IMR-90 (cell line): Measurements from ENCODE around the gene CABP4. TPM values are rescaled to one million over a fixed set of nuclear protein-coding genes. Genes with fewer than 3 reads are reported as not detected.

Experiments
- ATAC-seq: fragments of 200-7000 bp; cut with Tn5 transposase; 2 replicates; pipeline ENCODE4 v1.9.1; 2020; ENCODE audit warnings: low read depth, mild to moderate bottlenecking, moderate library complexity
- BruUV-seq: library from RNA; stranded (reverse); fragments of 400-500 nt; replicated peaks from 2 replicates; lab custom pipeline; 2021; lab: Mats Ljungman, UMichigan
- CTCF ChIA-PET: fragments of 300-600 bp; formaldehyde crosslinking; extraction: SDS; loops from one replicate; lab custom pipeline; 2021; ENCODE audit warnings: antibody characterized with exemption; lab: Yijun Ruan, JAX
- POLR2A ChIA-PET: fragments of 300-600 bp; sonication (Branson Sonifier 250); formaldehyde crosslinking; loops from one replicate; lab custom pipeline; 2022; ENCODE audit warnings: antibody characterized with exemption; ENCODE audit not compliant: unreplicated experiment; lab: Charles Lee
- DNase-seq: peaks from one replicate; pipeline ENCODE4 v3.0.0; 2013
- H2AFZ ChIP-seq: replicated peaks from 2 replicates; pipeline ENCODE3; 2013; ENCODE audit warnings: low read length, mild to moderate bottlenecking; ENCODE audit not compliant: poor library complexity
- H2AK5ac ChIP-seq: 2 replicates; pipeline ENCODE4 v1.6.1; 2013; ENCODE audit warnings: low read depth, low read length, inconsistent platforms
- H2AK9ac ChIP-seq: replicated peaks from 2 replicates; pipeline ENCODE3; 2013; ENCODE audit warnings: mild to moderate bottlenecking, low read depth, low read length, moderate library complexity; ENCODE audit not compliant: poor library complexity
- H2BK120ac ChIP-seq: 2 replicates; pipeline ENCODE4 v1.6.1; 2013; ENCODE audit warnings: low read depth, low read length, inconsistent platforms
- H2BK15ac ChIP-seq: 3 replicates; pipeline ENCODE4 v1.6.1; 2013; ENCODE audit warnings: low read depth, low read length, inconsistent platforms
- H2BK20ac ChIP-seq: 2 replicates; pipeline ENCODE4 v1.6.1; 2013; ENCODE audit warnings: low read depth, mild to moderate bottlenecking, inconsistent platforms, low read length, moderate library complexity
- H2BK5ac ChIP-seq: 2 replicates; pipeline ENCODE4 v1.6.1; 2013; ENCODE audit warnings: mild to moderate bottlenecking, low read depth, low read length, inconsistent platforms; ENCODE audit not compliant: poor library complexity, severe bottlenecking
- H3K14ac ChIP-seq: replicated peaks from 2 replicates; pipeline ENCODE4 v1.6.1; 2013; ENCODE audit warnings: low read depth, low read length, inconsistent platforms
- H3K18ac ChIP-seq: 2 replicates; pipeline ENCODE4 v1.6.1; 2013; ENCODE audit warnings: low read depth, low read length, control low read depth
- H3K23ac ChIP-seq: 2 replicates; pipeline ENCODE4 v1.6.1; 2013; ENCODE audit warnings: low read depth, low read length, inconsistent platforms
- H3K27ac ChIP-seq: 2 replicates; pipeline ENCODE4 v1.5.1; 2013; ENCODE audit warnings: mild to moderate bottlenecking, control low read depth, low read length; ENCODE audit not compliant: insufficient read depth
- H3K27me3 ChIP-seq: 2 replicates; pipeline ENCODE4 v1.6.1; 2013; ENCODE audit warnings: low read length; ENCODE audit not compliant: control insufficient read depth, insufficient read depth
- H3K36me3 ChIP-seq: 2 replicates; pipeline ENCODE4 v1.6.1; 2013; ENCODE audit warnings: low read length, mixed read lengths; ENCODE audit not compliant: control insufficient read depth, insufficient read depth
- H3K4ac ChIP-seq: 2 replicates; pipeline ENCODE4 v1.6.1; 2013; ENCODE audit warnings: low read depth, low read length, inconsistent platforms
- H3K4me1 ChIP-seq: 2 replicates; pipeline ENCODE4 v1.6.1; 2013; ENCODE audit warnings: low read length, mixed read lengths; ENCODE audit not compliant: control insufficient read depth, insufficient read depth
- H3K4me2 ChIP-seq: 2 replicates; pipeline ENCODE4 v1.6.1; 2013; ENCODE audit warnings: low read depth, mild to moderate bottlenecking, control low read depth, low read length, moderate library complexity
- H3K4me3 ChIP-seq: 2 replicates; pipeline ENCODE4 v1.5.1; 2013; ENCODE audit warnings: low read depth, mild to moderate bottlenecking, control low read depth, low read length, moderate library complexity; ENCODE audit not compliant: insufficient read depth
- H3K56ac ChIP-seq: 2 replicates; pipeline ENCODE4 v1.6.1; 2013; ENCODE audit warnings: low read length, inconsistent platforms; ENCODE audit not compliant: insufficient read depth; ENCODE audit errors: extremely low read depth
- H3K79me1 ChIP-seq, 2 experiments: 2 replicates each; pipeline ENCODE4 v1.6.1; 2013; ENCODE audit warnings: low read length in 2 of 2, inconsistent platforms in 1 of 2, low read depth in 1 of 2
- H3K9ac ChIP-seq: 2 replicates; pipeline ENCODE4 v1.6.1; 2013; ENCODE audit warnings: low read depth, low read length, control low read depth
- H3K9me1 ChIP-seq: 2 replicates; pipeline ENCODE4 v1.6.1; 2013; ENCODE audit warnings: low read length, inconsistent platforms; ENCODE audit not compliant: insufficient read depth
- H3K9me3 ChIP-seq: 2 replicates; pipeline ENCODE4 v1.6.1; 2013; ENCODE audit warnings: low read length; ENCODE audit not compliant: control insufficient read depth, insufficient read depth
- H4K20me1 ChIP-seq: 2 replicates; pipeline ENCODE4 v1.6.1; 2013; ENCODE audit warnings: low read length, inconsistent platforms; ENCODE audit not compliant: insufficient read depth
- H4K5ac ChIP-seq: 2 replicates; pipeline ENCODE4 v1.6.1; 2013; ENCODE audit warnings: mild to moderate bottlenecking, low read depth, low read length, control low read depth
- H4K8ac ChIP-seq, 2 experiments: 2 replicates each; pipeline ENCODE4 v1.6.1; 2013; ENCODE audit warnings: low read depth in 2 of 2, low read length in 2 of 2, control low read depth in 1 of 2, inconsistent platforms in 1 of 2
- H4K91ac ChIP-seq: 2 replicates; pipeline ENCODE4 v1.6.1; 2013; ENCODE audit warnings: low read depth, low read length, inconsistent platforms; ENCODE audit not compliant: insufficient read depth
- CHD1 ChIP-seq: IDR thresholded peaks from 2 replicates; pipeline ENCODE4 v1.6.1; 2012; ENCODE audit warnings: low read depth, low read length, improper control_type of control experiment
- MAFK ChIP-seq: IDR thresholded peaks from 2 replicates; pipeline ENCODE4 v1.6.1; 2012; ENCODE audit warnings: low read depth, low read length, improper control_type of control experiment
- POLR2A ChIP-seq: IDR thresholded peaks from 2 replicates; pipeline ENCODE4 v1.6.1; 2012; ENCODE audit warnings: mild to moderate bottlenecking, low read depth, low read length
- RAD21 ChIP-seq: IDR thresholded peaks from 2 replicates; pipeline ENCODE4 v1.6.1; 2012; ENCODE audit warnings: low read length, improper control_type of control experiment
- RCOR1 ChIP-seq: IDR thresholded peaks from 2 replicates; pipeline ENCODE4 v1.6.1; 2012; ENCODE audit warnings: mild to moderate bottlenecking, low read length, improper control_type of control experiment; ENCODE audit not compliant: insufficient replicate concordance
- RFX5 ChIP-seq: IDR thresholded peaks from 2 replicates; pipeline ENCODE4 v1.8.0; 2012; ENCODE audit warnings: low read depth, mild to moderate bottlenecking, low read length, moderate library complexity
- WGBS, 2 experiments: methylation state at CpG; one replicate each; pipeline versions ENCODE4 v1.1.5 to v1.1.7; 2013; ENCODE audit warnings: missing lambda C conversion rate in 2 of 2; ENCODE audit not compliant: insufficient read length in 1 of 2; ENCODE audit errors: extremely low coverage in 2 of 2; 5-methylcytosine and 5-hydroxymethylcytosine counted together
- dilution Hi-C: fragments of 300-500 bp; cut with HindIII; formaldehyde crosslinking; loops from one replicate; pipeline ENCODE4 v1.14.3; 2018; ENCODE audit warnings: low sequenced_read_pairs; ENCODE audit not compliant: unreplicated experiment
- in situ Hi-C: fragments of 300-500 bp; cut with MboI; formaldehyde crosslinking; loops from 3 replicates; pipeline ENCODE4 v1.14.3; 2019; ENCODE audit warnings: low sequenced_read_pairs, inconsistent platforms, mixed read lengths
- intact Hi-C: fragments of 100-400 bp; cut with micrococcal nuclease; formaldehyde crosslinking; loops from 2 replicates; pipeline ENCODE4 v1.10.0; 2022
- polyA plus RNA-seq, 3 experiments: library from polyadenylated mRNA; depleted of rRNA; stranded (reverse); fragments of >200 nt; gene quantifications; 2 replicates each; pipeline ENCODE4 v1.2.3, GENCODE V29; 2012; ENCODE audit warnings: low replicate concordance in 1 of 3
- total RNA-seq: library from RNA; depleted of rRNA; stranded (reverse); fragments of >200 nt; gene quantifications from 2 replicates; pipeline ENCODE4 v1.2.3, GENCODE V29; 2012
- TF ChIP-seq, protein P1 (sequence below): fragments of 150-350 bp; IDR thresholded peaks from 2 replicates; pipeline ENCODE4 v1.6.1; 2017; ENCODE audit warnings: mild to moderate bottlenecking, antibody characterized with exemption, low read length, low read depth
- TF ChIP-seq, protein P2 (sequence below): fragments of 150-350 bp; IDR thresholded peaks from 2 replicates; pipeline ENCODE4 v1.6.1; 2016; ENCODE audit warnings: low read depth, mild to moderate bottlenecking, low read length, moderate library complexity, borderline replicate concordance
- TF ChIP-seq, protein P3 (sequence below): conservative IDR thresholded peaks from 2 replicates; pipeline ENCODE4 v1.5.1; 2012; ENCODE audit warnings: mild to moderate bottlenecking, low read depth, low read length, improper control_type of control experiment

The CABP4 gene
- total and polyA plus RNA-seq, 2 of the 4 experiments (the other 2 are of a cell fraction), result not detected

DNA sequence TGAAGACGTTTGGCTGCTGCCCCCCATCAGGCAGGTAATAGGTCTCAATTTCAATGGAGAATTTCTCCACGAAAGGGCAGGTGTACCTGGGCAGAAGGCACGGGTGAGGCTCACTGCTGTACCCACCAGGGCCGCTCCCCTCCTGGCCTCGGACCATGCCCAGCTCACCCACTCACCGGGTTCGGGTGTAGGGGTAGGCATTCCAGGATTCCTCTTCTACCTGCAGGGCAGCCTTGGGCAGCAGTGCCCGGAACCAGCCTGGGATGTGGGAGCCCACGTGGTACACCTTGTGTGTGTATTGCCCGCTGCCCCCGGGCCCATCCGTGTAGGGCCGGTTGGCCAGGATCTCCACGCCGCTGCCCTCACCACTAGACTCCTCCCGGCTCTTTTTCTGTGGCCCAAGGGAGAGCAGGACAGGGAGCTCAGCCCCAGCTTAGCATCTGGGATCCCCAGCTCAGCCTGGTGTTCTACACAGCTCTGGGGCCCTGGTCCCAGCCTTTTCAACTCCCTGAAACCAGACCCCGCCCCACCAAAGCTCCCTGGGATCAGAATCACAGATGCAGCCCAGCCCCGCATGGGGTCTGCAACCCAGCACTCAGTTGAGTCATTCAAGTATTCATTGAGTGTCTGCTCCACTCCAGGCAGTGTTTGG lies 47.3 kb downstream of the CABP4 start:
- Histone ChIP-seq H4K5ac (no peak overlapping the region), H3K23ac (no peak overlapping the region), H3K18ac (no peak overlapping the region), H3K4me3 (no peak overlapping the region), H4K20me1 (no peaks in the 10 kb centered on the region), H2BK20ac (no peak overlapping the region), H3K36me3 (peaks cover 14% of the 10 kb centered on the region), H2AK5ac (no peak overlapping the region), H2BK15ac (no peak overlapping the region), H3K9me1 (peaks cover 4% of the 10 kb centered on the region), H2AFZ (no peak overlapping the region), H3K79me1 (peaks cover 4 to 39% of the 10 kb centered on the region in 2 experiments; a peak in 3 of 4 replicates), H3K9ac (no peak overlapping the region), H3K14ac (no peak overlapping the region), H3K4me2 (no peak overlapping the region), H4K8ac (no peak overlapping the region), H3K27me3 (no peaks in the 10 kb centered on the region), H3K4ac (no peak overlapping the region), H2BK5ac (no peak overlapping the region), H3K27ac (no peak overlapping the region), H3K9me3 (no peaks in the 10 kb centered on the region), H3K4me1 (peaks cover 14% of the 10 kb centered on the region), H4K91ac (no peak overlapping the region), H2AK9ac (peak overlapping the region; percentile 60), H2BK120ac (no peak overlapping the region), H3K56ac (no peak overlapping the region)
- TF ChIP-seq, protein P1, sequence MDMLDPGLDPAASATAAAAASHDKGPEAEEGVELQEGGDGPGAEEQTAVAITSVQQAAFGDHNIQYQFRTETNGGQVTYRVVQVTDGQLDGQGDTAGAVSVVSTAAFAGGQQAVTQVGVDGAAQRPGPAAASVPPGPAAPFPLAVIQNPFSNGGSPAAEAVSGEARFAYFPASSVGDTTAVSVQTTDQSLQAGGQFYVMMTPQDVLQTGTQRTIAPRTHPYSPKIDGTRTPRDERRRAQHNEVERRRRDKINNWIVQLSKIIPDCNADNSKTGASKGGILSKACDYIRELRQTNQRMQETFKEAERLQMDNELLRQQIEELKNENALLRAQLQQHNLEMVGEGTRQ, result no peak
- TF ChIP-seq MAFK (no peak), RCOR1 (no peak), POLR2A (no peak), RFX5 (no peak), CHD1 (no peak), RAD21 (no peak)
- TF ChIP-seq, protein P2, sequence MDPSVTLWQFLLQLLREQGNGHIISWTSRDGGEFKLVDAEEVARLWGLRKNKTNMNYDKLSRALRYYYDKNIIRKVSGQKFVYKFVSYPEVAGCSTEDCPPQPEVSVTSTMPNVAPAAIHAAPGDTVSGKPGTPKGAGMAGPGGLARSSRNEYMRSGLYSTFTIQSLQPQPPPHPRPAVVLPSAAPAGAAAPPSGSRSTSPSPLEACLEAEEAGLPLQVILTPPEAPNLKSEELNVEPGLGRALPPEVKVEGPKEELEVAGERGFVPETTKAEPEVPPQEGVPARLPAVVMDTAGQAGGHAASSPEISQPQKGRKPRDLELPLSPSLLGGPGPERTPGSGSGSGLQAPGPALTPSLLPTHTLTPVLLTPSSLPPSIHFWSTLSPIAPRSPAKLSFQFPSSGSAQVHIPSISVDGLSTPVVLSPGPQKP, result no peak
- TF ChIP-seq, protein P3, sequence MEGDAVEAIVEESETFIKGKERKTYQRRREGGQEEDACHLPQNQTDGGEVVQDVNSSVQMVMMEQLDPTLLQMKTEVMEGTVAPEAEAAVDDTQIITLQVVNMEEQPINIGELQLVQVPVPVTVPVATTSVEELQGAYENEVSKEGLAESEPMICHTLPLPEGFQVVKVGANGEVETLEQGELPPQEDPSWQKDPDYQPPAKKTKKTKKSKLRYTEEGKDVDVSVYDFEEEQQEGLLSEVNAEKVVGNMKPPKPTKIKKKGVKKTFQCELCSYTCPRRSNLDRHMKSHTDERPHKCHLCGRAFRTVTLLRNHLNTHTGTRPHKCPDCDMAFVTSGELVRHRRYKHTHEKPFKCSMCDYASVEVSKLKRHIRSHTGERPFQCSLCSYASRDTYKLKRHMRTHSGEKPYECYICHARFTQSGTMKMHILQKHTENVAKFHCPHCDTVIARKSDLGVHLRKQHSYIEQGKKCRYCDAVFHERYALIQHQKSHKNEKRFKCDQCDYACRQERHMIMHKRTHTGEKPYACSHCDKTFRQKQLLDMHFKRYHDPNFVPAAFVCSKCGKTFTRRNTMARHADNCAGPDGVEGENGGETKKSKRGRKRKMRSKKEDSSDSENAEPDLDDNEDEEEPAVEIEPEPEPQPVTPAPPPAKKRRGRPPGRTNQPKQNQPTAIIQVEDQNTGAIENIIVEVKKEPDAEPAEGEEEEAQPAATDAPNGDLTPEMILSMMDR, result no peak
- no TSS peak for BruUV-seq
- DNase-seq (no peak), ATAC-seq (no peak)
- in situ Hi-C loops, result no loop called here
- intact Hi-C loops, result no loop called here
- CTCF ChIA-PET, result no interaction called here
- POLR2A ChIA-PET, result no interaction called here
- 95% methylated on average over 10 of the region's 18 CpGs; no CpG with 5 or more reads in 1 of the 2 experiments for WGBS, 2 experiments
- dilution Hi-C loops, result no loop called here
